Liver (tissue), 9 donors: Measurements from ENCODE around the gene TSSC4. TPM values are rescaled to one million over a fixed set of nuclear protein-coding genes. Genes with fewer than 3 reads are reported as not detected.

Source experiments
- DNase-seq: peaks from one replicate; pipeline ENCODE4 v3.0.0-alpha.2; 2017; ENCODE audit warnings: low spot score
- H3K27ac ChIP-seq, 2 donors: one replicate each; pipeline ENCODE4 v1.7.0; 2013; ENCODE audit warnings: inconsistent platforms in 2 of 2, low read length in 2 of 2, control low read depth in 1 of 2, low read depth in 1 of 2, mild to moderate bottlenecking in 1 of 2
- H3K27me3 ChIP-seq, 4 donors: one replicate each; pipeline versions ENCODE4 v1.6.1 to v1.7.0; 2013; ENCODE audit warnings: low read length in 3 of 4, inconsistent platforms in 1 of 4, mild to moderate bottlenecking in 1 of 4, moderate library complexity in 1 of 4; ENCODE audit not compliant: control insufficient read depth in 4 of 4, insufficient read depth in 4 of 4
- H3K36me3 ChIP-seq, 4 donors: one replicate each; pipeline versions ENCODE4 v1.6.1 to v1.7.0; 2013; ENCODE audit warnings: low read length in 3 of 4, mild to moderate bottlenecking in 3 of 4, low read depth in 1 of 4, moderate library complexity in 1 of 4; ENCODE audit not compliant: control insufficient read depth in 4 of 4, insufficient read depth in 3 of 4
- H3K4me1 ChIP-seq, 4 donors: one replicate each; pipeline versions ENCODE4 v1.6.1 to v1.7.0; 2013; ENCODE audit warnings: low read length in 3 of 4, mild to moderate bottlenecking in 3 of 4, moderate library complexity in 1 of 4; ENCODE audit not compliant: control insufficient read depth in 4 of 4, insufficient read depth in 4 of 4
- H3K4me3 ChIP-seq, 3 donors: one replicate each; pipeline versions ENCODE4 v1.6.1 to v1.7.0; 2013; ENCODE audit warnings: low read length in 3 of 3, control low read depth in 1 of 3, low read depth in 1 of 3, mild to moderate bottlenecking in 1 of 3
- H3K9ac ChIP-seq, 2 donors: one replicate each; pipeline ENCODE4 v1.7.0; 2013; ENCODE audit warnings: low read length in 2 of 2, mild to moderate bottlenecking in 2 of 2, moderate library complexity in 2 of 2, control low read depth in 1 of 2, low read depth in 1 of 2
- H3K9me3 ChIP-seq, 4 donors: one replicate each; pipeline versions ENCODE4 v1.6.1 to v1.7.0; 2013; ENCODE audit warnings: low read length in 3 of 4; ENCODE audit not compliant: control insufficient read depth in 4 of 4
- CTCF ChIP-seq: fragments of 150-350 bp; IDR thresholded peaks from 2 replicates; pipeline ENCODE4 v1.5.1; 2017; ENCODE audit warnings: improper control_type of control experiment, low read depth, low read length; ENCODE audit not compliant: missing input control
- EGR1 ChIP-seq, 2 donors: IDR thresholded peaks; 2 replicates each; pipeline ENCODE4 v1.6.1; 2016 to 2018; ENCODE audit warnings: antibody characterized with exemption in 2 of 2, low read depth in 2 of 2
- FOXA1 ChIP-seq: IDR thresholded peaks from 2 replicates; pipeline ENCODE4 v1.6.1; 2016; ENCODE audit warnings: antibody characterized with exemption
- FOXA2 ChIP-seq: IDR thresholded peaks from 2 replicates; pipeline ENCODE4 v1.6.1; 2016; ENCODE audit warnings: antibody characterized with exemption
- GABPA ChIP-seq, 2 donors: IDR thresholded peaks in 1 of 2; conservative IDR thresholded peaks in 1 of 2; 2 replicates each; pipeline ENCODE4 v1.6.1; 2016; ENCODE audit warnings: antibody characterized with exemption in 2 of 2, mild to moderate bottlenecking in 1 of 2, moderate library complexity in 1 of 2
- HNF4A ChIP-seq, 2 donors: conservative IDR thresholded peaks; 2 replicates each; pipeline ENCODE4 v1.6.1; 2016; ENCODE audit warnings: antibody characterized with exemption in 2 of 2, mild to moderate bottlenecking in 2 of 2
- HNF4G ChIP-seq: IDR thresholded peaks from 2 replicates; pipeline ENCODE4 v1.6.1; 2016; ENCODE audit warnings: antibody characterized with exemption
- JUND ChIP-seq, 2 donors: IDR thresholded peaks; 2 replicates each; pipeline ENCODE4 v1.6.1; 2016; ENCODE audit warnings: antibody characterized with exemption in 2 of 2
- NR2F2 ChIP-seq: IDR thresholded peaks from 2 replicates; pipeline ENCODE4 v1.6.1; 2016; ENCODE audit warnings: antibody characterized with exemption
- RAD21 ChIP-seq, 2 donors: IDR thresholded peaks; 2 replicates each; pipeline ENCODE4 v1.6.1; 2016; ENCODE audit warnings: antibody characterized with exemption in 2 of 2, mild to moderate bottlenecking in 2 of 2
- REST ChIP-seq: IDR thresholded peaks from 2 replicates; pipeline ENCODE4 v1.6.1; 2016; ENCODE audit warnings: antibody characterized with exemption, mild to moderate bottlenecking
- RXRA ChIP-seq, 2 donors: IDR thresholded peaks; 2 replicates each; pipeline ENCODE4 v1.6.1; 2017 to 2018; ENCODE audit warnings: antibody characterized with exemption in 2 of 2, mild to moderate bottlenecking in 1 of 2
- SP1 ChIP-seq: IDR thresholded peaks from 2 replicates; pipeline ENCODE4 v1.6.1; 2018; ENCODE audit warnings: antibody characterized with exemption, mild to moderate bottlenecking
- TAF1 ChIP-seq: conservative IDR thresholded peaks from 2 replicates; pipeline ENCODE4 v1.6.1; 2016; ENCODE audit warnings: antibody characterized with exemption, mild to moderate bottlenecking
- YY1 ChIP-seq: IDR thresholded peaks from 2 replicates; pipeline ENCODE4 v1.6.1; 2016; ENCODE audit warnings: antibody characterized with exemption, mild to moderate bottlenecking
- ZBTB33 ChIP-seq: IDR thresholded peaks from 2 replicates; pipeline ENCODE4 v1.6.1; 2016; ENCODE audit warnings: antibody characterized with exemption
- WGBS: extraction: QIAGEN DNeasy Blood & Tissue Kit; methylation state at CpG from one replicate; pipeline ENCODE4 v1.1.7; 2013; 5-methylcytosine and 5-hydroxymethylcytosine counted together
- polyA plus RNA-seq, 2 donors: library from polyadenylated mRNA; stranded (reverse) in 1 of 2; unstranded in 1 of 2; fragments of 200-250 nt in 1 of 2; fragments of >200 nt in 1 of 2; fragmentation: Nextera tagmentation in 1 of 2; extraction: Ambion mirVana in 1 of 2; gene quantifications; one replicate each; pipeline versions ENCODE4 v1.2.1 to v1.2.3, GENCODE V29; 2013 to 2015
- total RNA-seq, 2 donors: library from RNA; depleted of rRNA; stranded (reverse); fragments of >200 nt; gene quantifications; one replicate each; pipeline ENCODE4 v1.2.3, GENCODE V29; 2014
- donor health status: healthy.
- donor health status: healthy.
- donor health status: healthy.
- donor health status: healthy.
- donor health status: healthy.

The TSSC4 gene
- total and polyA plus RNA-seq, 4 donors, result 15.8 to 19.1 (median 17.6) TPM

GRCh38 chr11:2410616-2411015, 10.1 kb downstream of the TSSC4 start:
- H3K36me3 ChIP-seq, result no peaks in the 10 kb centered on the region

More at GRCh38 chr11:2410616-2411015, 10.1 kb downstream of the TSSC4 start:
- Histone ChIP-seq H3K4me3 (no peak overlapping the region), H3K9me3 (no peaks in the 10 kb centered on the region), H3K9ac (no peak overlapping the region), H3K27me3 (no peaks in the 10 kb centered on the region), H3K27ac (no peak overlapping the region), H3K4me1 (no peaks in the 10 kb centered on the region)
- 88% methylated on average over 9 of the region's 9 CpGs for WGBS
- DNase-seq, result no peak
- TF ChIP-seq YY1 (no peak), JUND (IDR thresholded peaks at IDR 0.05) (no peak), NR2F2 (no peak), RXRA (IDR thresholded peaks at IDR 0.05) (no peak), EGR1 (IDR thresholded peaks at IDR 0.05; ENCODE audit: low read depth in 2 of 2) (no peak), ZBTB33 (no peak), SP1 (no peak), HNF4G (no peak), TAF1 (no peak), REST (no peak), CTCF (no peak), FOXA1 (no peak), HNF4A (conservative IDR thresholded peaks at IDR 0.05) (no peak), RAD21 (IDR thresholded peaks at IDR 0.05) (no peak), GABPA (IDR thresholded peaks at IDR 0.05 in 1 of 2, conservative IDR thresholded peaks at IDR 0.05 in 1 of 2) (no peak), FOXA2 (no peak)
